Measurements from ENCODE around the gene MAP3K20.

- TF ChIP-seq, protein P1, sequence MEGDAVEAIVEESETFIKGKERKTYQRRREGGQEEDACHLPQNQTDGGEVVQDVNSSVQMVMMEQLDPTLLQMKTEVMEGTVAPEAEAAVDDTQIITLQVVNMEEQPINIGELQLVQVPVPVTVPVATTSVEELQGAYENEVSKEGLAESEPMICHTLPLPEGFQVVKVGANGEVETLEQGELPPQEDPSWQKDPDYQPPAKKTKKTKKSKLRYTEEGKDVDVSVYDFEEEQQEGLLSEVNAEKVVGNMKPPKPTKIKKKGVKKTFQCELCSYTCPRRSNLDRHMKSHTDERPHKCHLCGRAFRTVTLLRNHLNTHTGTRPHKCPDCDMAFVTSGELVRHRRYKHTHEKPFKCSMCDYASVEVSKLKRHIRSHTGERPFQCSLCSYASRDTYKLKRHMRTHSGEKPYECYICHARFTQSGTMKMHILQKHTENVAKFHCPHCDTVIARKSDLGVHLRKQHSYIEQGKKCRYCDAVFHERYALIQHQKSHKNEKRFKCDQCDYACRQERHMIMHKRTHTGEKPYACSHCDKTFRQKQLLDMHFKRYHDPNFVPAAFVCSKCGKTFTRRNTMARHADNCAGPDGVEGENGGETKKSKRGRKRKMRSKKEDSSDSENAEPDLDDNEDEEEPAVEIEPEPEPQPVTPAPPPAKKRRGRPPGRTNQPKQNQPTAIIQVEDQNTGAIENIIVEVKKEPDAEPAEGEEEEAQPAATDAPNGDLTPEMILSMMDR (IDR thresholded peaks at IDR 0.05 in 8 of 11, conservative IDR thresholded peaks at IDR 0.05 in 3 of 11): no peak
- no peak for TF ChIP-seq POLR2AphosphoS5 (IDR thresholded peaks at IDR 0.05)
- no peak for TF ChIP-seq POLR2A (IDR thresholded peaks at IDR 0.05)
Measured at GRCh38 chr2:173050684-173051083, 25.0 kb upstream of the MAP3K20 start.
